ENCODE results near the gene ZDHHC3.
"Not testable (repeated sequence)": the region's sequence is repeated elsewhere in the genome, so short reads cannot be mapped to it uniquely, and the experiment has no call there.

The ZDHHC3 gene

DNA sequence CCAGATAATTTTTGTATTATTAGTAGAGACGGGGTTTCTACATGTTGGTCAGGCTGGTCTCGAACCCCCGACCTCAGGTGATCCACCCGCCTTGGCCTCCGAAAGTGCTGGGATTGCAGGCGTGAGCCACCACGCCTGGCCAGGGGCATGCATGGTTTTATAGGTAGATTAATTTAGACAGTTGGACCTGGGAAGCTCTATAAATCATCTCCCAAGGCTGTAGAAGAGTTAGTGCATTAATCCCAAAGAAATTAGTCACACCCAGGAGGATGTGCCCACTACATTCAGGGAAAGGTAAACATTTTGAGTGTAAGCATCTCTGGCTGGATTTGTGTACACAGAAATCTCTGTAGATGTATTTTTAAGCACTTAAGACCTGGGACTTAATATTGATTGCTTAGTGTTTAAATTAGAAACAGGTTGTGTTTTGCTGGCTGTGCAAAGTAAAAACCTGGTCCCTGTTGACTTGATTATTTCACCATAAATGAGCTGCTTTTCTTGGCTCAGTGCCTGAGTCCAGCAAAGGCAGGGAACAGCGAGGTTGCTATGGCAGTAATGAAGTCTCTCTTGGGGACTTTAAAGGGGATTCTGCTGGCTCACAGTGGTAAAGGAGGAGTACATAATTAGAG lies 19.3 kb upstream of the ZDHHC3 start:
- DNase-seq (ENCODE audit: low read depth): peak; percentile 78

- DNase-seq (ENCODE audit: low read depth): peak; percentile 92
Measured at GRCh38 chr3:44993471-44994205, 17.7 kb upstream of the ZDHHC3 start.

DNA sequence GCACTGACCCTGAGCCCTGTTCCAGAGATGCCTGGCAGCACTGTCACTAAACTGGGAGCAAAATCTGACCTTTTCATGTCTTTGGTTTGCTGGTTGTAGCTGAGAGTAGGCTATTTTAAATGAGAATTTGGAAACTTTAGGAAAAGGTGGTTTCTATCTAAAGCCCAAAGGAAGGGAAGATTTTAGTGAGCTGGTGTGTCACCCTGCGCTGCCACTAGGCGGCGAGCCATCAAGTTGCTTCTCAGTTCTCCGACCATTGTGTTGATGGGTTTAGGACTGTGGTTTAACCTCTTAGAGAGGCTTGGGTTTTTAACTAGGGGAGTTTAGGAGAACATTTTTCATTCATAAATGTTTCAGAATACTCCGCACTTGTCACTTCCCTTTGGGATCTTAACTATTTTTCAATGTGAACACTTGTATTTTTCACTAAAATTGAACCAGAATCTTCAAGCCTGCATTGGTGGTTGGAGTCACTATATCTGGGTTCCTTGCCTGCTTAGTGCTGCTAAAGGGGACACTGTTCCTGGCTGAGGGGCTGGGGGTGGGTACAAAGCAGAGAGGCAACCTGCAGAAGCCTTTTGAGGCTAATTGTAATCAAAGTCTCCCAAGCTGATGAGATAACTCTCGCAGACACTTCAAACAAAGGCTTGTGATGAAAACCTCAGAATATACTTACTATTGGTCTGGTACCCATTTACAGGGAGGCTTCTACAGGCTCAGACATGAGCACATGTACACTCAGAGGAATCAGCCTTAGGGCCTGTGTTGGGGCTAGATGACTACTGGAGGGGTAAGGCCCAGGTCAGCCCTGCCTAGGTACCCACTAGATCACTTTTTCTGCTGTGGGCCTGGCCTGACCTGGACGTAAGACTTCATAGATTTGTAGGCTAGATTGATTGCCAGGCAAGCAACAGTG lies 16.8 kb upstream of the ZDHHC3 start:
- peak; percentile 29 for DNase-seq (ENCODE audit: low read depth)

DNA sequence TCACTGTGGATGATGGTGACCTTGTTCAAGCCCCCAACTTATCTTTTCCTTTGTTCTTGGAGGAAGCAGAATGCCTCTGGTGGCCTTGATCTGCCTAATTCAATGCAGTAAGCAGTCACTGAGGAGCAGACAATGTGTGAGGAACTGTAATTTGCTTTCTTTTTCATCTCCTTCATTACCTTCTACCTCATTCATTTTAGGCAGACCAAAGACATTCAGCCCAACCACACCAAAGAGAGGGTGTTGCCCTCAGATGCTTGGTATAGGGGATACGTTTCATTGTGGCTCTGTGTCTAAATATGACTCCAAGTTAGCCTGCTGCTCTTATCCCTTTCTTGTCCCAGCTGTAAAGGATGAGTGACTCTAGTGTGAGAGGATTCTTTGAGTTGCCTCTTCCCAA lies 15.4 kb upstream of the ZDHHC3 start:
- no peak for DNase-seq (ENCODE audit: low read depth)

GRCh38 chr3:44989636-44990373 lies 13.8 kb upstream of the ZDHHC3 start:
- DNase-seq (ENCODE audit: low read depth): no peak

DNA sequence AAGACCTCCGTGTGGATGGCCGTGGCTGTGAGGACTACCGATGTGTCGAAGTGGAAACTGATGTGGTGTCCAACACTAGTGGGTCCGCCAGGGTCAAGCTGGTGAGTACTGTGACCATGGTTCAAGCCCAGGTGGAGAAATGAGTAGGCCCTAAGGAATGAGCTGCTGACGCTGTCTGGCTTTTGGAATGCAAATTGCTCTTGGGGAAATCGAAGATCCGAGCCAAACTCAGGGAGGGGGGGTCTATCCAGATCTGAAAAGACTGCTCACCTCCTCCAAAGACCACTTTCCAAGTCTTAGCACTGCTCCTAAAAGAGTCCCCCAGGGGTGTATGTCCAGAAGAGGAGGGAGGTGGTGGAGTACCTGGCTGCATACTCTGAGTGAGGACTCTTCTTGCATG lies 13.2 kb upstream of the ZDHHC3 start:
- DNase-seq (ENCODE audit: low read depth): no peak

DNA sequence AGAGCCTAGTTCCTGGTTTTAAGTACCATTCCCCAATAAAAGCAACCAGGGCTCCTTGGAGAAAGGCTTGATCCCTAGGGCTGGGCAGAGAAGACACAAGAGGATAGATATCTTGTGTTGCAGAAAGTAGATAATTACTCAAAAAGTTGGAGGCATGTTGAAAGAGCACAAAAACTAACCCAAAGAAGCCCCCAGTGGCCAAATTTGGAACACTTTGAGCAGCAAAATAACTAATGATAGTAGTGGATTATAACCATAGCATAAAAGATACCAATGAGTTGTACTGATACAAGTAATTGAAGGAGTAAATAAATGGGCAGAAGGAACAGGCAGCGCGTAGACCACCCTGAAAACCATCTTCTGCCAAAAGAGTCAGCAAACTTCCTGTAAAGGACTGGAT lies 12.1 kb upstream of the ZDHHC3 start:
- no peak for DNase-seq (ENCODE audit: low read depth)

- no peak for DNase-seq (ENCODE audit: low read depth)
Measured at GRCh38 chr3:44987332-44987731, 11.4 kb upstream of the ZDHHC3 start.

DNA sequence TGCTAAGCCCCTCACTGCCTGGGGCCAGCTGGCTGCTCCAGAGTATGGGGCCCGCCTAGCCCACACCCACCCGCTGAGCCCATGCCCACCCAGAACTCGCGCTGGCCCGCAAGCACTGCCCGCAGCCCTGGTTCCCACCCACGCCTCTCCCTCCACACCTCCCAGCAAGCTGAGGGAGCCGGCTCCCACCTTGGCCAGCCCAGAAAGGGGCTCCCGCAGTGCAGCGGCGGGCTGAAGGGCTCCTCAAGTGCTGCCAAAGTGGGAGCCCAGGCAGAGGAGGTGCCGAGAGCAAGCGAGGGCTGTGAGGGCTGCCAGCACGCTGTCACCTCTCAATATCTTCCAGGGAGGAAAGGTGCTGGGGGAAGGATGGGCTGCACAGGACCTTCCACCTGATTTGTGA lies 10.4 kb upstream of the ZDHHC3 start:
- not testable (repeated sequence) for DNase-seq (ENCODE audit: low read depth)

DNA sequence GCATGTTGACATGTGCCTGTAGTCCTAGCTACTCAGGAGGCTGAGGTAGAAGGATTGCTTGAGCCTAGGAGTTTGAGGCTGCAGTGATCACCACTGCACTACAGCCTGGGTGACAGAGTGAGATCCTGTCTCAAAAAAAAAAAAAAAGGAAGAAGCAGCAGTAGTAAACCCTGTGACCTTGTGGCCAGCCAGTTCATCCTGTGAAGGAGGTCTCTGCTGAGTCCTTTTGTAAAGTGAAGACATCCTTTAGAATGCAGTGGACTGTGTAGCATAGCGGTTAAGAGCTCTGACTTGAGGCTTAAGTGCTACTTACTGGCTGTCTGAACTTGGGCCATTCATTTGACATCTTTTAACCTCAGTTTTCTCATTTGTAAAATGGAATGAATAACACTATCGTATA lies 8.4 kb upstream of the ZDHHC3 start:
- DNase-seq (ENCODE audit: low read depth): no peak

DNA sequence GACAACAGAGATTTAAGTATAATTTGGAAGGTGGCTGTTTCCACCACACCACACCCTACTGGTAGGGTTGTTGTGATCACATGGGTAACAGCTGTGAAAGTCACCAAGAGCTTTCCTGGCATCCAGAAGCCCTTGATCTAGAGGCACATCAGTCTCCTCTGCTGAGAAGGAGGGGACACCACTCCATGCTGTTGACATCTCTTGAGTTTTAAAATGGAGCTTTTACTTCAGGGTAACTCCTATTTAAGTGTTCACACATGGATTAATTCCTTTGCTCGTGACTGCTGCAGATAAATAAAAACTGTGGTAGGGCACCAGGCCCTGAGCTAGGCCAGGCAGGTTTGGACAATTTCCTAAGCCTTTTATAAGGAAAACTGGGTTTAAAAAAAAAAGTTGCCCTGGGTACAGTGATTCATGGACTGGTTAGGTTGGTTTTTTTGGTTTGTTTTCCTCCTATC lies 7.5 kb upstream of the ZDHHC3 start:
- no peak for DNase-seq (ENCODE audit: low read depth)

DNA sequence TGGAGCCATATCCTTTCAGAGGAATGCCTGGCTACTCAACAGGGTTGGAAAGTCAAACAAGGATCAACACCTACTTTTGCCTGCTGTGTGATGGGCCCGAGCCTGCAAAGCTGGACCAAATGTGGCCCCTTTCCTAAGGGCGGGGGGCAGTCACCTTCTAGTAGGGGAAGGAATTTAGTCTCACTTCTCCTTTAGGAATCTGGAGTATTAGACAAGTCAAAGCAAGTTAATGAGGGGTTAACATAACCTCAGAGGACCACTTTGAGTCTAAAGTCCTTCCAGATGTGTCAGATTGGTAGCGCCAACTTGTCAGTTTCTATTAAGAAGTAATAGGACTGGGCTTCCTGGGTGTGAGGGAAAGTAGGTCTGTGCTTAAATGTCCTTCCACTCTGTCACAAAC lies 6.8 kb upstream of the ZDHHC3 start:
- DNase-seq (ENCODE audit: low read depth): no peak

DNA sequence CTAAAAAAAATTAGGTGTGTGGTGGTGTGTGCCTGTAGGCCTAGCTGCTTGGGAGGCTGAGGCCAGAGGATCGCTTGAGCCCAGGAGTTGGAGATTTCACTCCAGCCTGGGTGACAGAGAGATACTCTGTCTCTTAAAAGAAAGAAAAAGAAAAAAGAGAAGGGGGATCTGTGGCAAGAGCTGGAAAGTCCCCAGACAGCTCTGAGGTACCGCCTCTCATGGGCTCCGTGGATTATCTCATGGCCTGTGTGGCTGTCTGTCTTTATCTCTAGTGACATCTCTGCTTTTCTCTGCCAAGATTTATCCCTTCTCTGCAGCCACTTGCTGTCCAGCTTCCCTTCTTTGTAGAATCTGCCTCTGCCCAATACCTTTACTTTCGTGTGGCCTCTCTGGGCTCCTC lies 5.8 kb upstream of the ZDHHC3 start:
- DNase-seq (ENCODE audit: low read depth): no peak

DNA sequence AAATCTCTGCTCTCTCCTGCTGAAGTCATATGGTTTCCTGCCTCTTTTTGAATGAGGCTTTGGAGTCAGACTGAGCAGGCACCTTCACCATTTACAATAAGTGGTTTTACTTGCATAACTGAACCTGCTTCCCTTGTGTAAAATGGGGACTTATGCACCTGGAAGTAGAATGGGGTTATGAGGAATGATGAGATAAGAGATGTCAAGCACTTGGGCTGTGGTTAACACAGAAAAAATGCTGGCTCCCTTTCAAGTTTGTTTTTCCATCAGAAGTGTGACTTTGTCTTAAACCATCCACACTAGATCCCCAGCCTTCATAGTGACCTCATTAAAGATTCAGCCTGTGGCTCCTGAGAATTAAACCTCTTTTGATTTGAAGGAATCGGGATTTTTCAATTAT lies 5.2 kb upstream of the ZDHHC3 start:
- peak; percentile 41 for DNase-seq (ENCODE audit: low read depth)

DNA sequence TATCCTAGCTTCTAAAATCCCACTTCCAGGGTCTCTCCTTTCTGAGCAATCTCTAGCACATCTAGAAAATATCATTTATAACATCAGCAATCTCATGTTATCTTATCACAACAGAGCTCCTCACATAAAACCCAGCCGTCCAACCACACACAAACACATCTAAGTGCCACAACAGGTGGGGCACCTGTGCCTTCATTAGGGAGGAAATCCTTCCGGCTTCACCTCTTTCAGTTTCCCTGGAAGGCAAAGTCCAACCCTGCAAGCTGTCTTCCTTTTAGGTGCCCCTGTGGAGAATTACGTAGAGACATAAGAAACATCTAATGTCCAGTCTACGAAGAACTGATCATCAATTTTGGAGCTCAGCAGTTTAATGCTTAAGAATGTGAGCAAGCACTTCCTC lies 1.6 kb downstream of the ZDHHC3 start:
- no peak for DNase-seq (ENCODE audit: low read depth)

GRCh38 chr3:44970926-44971490 lies 5.0 kb downstream of the ZDHHC3 start:
- no peak for DNase-seq (ENCODE audit: low read depth)

- DNase-seq (ENCODE audit: low read depth): no peak
Measured at GRCh38 chr3:44969828-44970179, 6.2 kb downstream of the ZDHHC3 start.

DNA sequence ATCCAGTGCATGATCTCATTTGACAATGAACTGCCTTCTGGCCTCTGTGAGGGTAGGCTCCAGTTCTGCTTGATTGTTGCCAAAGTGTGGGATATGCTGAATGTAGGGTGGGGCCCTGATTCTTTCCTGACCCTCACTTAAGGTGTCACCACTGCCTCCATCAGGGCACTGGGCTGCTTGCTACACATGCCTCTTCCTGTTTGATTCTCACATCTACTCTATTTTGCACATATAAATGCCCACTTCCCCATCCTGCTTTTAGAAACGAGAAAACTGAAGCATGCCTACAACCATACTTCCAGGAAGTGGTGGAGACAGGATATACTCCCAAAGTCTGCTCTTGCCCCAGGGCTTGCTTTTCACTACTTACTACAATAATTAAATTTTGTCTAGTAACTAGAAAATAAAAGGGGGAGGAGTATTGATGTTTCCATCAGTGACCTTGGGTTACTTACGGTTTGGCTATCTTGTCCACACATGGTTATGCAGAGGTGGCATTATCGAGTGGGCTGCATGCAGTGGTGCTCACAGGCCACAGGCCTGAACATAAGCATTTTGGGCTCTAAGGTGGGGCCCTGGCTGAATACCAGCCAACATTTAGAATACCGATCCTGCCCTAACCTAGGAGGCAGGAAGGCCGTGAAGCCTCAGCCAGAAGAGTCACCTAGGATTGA lies 6.7 kb downstream of the ZDHHC3 start:
- no peak for DNase-seq (ENCODE audit: low read depth)

DNA sequence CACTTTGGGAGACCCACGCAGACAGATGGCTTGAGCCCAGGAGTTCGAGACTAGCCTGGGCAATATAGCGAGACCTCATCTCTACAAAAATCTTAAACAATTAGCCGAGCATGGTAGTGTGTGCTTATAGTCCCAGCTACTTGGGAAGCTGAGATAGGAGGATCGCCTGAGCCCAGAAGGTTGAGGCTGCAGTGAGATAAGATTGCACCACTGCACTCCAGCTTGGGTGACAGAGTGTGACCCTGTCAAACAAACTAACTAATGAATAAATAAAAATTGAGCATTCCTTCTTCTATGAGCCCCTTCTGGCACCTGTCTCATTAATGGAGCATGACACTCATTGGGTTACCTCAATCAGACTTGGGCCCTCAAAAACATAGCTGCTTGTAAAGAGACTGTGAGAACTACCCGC lies 7.5 kb downstream of the ZDHHC3 start:
- no peak for DNase-seq (ENCODE audit: low read depth)

- no peak for DNase-seq (ENCODE audit: low read depth)
Measured at GRCh38 chr3:44966795-44967278, 9.1 kb downstream of the ZDHHC3 start.

GRCh38 chr3:44965165-44965564 lies 10.8 kb downstream of the ZDHHC3 start:
- no peak for DNase-seq (ENCODE audit: low read depth)
